ENCODE data around the gene PRR14.
"Not testable (repeated sequence)": the region's sequence is repeated elsewhere in the genome, so short reads cannot be mapped to it uniquely, and the experiment has no call there.

The PRR14 gene

DNA sequence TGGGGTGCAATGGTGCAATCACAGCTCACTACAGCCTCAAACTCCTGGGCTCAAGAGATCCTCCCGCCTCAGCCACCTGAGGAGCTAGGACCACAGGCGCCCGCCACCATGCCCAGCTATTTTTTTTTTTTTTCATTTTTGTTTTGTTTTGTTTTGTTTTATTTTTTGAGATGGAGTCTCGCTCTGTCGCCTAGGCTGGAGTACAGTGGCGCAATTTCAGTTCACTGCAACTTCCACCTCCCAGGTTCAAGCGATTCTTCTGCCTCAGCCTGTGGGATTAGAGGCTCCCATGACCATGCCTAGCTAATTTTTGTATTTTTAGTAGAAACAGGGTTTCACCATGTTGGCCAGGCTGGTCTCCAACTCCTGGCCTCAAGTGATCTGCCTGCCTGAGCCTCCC, 18.3 kb upstream of the PRR14 start:
- DNase-seq (ENCODE audit: low spot score): not testable (repeated sequence)

DNA sequence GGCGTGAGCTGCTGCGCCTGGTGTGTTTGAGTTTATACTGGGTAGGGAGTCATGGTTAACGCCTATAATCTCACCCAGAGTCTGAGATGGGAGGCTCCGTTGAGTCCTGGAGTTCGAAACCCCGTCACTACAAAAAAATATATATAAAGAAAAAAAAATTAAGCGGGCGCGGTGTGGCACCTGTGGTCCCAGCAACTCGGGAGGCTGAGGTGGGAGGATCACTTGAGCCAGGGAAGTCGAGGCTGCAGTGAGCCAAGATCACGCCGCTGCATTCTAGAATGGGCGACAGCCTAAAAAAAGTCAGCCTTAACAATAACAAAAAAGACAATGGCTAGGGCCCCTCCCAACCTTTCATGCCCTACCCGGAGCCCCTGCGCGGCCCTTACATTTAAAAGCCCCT, 17.2 kb upstream of the PRR14 start:
- DNase-seq (ENCODE audit: low spot score): no peak

DNA sequence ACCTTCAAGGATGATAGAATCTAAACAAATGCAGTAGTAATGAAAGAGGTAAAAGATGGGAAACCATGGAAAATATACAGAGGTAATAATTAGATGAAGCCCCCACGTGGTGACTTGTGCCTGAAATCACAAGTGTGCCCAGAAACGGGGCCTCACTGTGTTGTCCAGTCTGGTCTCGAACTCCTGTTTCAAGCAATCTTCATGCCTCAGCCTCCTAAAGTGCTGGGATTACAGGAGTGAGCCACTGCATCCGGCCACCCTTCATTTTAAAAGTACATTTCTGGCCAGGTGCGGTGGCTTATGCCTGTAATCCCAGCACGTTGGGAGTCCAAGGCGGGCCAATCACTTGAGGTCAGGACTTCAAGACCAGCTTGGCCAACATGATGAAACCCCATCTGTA, 14.2 kb upstream of the PRR14 start:
- no peak for DNase-seq (ENCODE audit: low spot score)

DNA sequence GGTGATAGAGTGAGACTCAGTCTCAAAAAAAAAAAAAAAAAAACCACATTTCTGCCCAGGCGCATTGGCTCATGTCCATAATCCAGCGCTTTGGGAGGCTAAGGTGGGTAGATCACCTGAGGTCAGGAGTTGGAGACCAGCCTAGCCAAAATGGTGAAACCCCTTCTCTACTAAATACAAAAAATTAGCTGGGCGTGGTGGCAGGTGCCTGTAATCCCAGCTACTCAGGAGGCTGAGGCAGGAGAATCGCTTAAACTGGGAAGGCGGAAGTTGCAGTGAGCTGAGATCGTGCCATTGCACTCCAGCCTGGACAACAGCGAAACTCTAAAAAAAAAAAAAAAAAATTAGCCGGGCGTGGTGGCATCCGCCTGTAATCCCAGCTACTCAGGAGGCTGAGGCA, 13.6 kb upstream of the PRR14 start:
- DNase-seq (ENCODE audit: low spot score): not testable (repeated sequence)

DNA sequence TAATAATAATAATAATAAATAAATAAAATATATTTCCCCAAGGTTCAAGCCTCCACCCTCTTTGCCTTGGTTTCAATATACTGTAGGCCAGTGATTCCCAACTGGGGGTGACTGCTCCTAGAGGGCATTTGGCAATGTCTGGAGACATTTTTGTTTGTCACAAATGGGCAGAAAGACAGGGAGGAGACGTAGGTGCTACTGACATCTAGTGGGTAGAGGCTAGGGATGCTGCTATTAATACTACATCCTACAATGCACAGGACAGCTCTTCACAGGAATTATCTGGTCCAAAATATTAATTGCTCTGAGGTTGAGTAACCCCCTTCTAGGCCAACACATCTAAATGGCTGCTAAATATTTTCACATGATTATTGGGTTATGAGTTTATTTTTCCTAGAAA, 12.8 kb upstream of the PRR14 start:
- no peak for DNase-seq (ENCODE audit: low spot score)

DNA sequence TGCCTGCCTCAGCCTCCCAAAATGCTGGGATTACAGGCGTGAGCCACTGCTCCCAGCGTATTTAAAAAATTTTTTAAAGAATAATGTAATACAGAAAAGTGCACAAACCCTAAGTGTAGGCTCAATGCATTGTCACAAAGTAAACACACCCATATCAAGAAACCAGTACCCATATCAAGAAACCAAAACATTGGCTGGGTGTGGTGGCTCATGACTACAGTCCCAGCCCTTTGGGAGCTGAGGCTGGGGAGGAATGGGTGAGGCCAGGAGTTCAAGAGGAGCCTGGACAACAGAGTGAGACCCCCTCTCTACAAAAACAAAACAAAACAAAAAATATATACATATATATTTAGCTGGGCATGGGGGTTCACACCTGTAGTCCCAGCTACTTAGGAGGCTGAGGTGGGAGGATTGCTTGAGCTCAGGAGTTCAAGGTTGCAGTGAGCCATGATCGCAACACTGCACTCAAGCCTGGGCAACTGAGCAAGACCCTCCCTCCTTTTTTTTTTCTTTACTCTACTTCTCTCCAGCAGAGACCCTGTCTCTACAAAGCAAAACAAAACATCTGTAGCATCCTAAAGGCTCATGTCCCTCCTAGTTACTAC, 9.3 kb upstream of the PRR14 start:
- no peak for DNase-seq (ENCODE audit: low spot score)

DNA sequence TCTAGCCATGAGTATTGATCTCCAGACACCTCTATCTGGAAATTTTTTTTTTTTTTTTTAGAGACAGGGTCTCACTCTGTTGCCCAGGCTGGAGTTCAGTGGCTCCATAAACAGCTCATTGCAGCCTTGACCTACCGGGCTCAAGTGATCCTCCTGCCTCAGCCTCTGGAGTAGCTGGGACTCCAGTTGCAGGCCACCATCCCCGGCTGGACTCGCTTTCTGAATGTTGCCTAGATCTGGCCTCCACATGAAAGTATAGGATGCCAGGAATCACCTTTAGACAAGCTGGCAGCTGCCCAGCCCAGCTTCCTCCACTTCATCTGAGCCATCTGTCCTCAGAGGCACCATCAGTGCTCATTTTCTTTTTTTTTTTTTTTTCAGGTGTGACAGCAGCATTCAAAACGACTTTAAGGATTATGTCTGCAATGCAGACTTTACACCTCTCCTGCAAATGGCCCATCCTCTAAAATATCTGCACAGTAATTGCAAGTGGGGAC, 6.4 kb upstream of the PRR14 start:
- no peak for DNase-seq (ENCODE audit: low spot score)

DNA sequence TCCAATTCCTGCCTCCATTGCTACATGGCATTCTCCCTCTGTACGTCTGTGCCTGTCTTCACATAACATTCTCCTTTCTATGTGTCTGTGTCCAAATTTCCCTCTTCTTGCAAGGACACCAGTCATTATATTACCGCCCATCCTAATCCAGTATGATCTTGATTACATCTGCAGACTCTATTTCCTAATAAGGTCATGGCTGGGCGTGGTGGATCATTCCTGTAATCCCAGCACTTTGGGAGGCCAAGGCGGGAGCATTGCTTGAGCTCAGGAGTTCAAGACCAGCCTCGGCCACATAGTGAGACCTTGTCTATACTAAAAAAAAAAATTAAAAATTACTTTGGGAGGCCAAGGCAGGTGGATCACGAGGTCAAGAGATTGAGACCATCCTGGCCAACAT, 5.0 kb upstream of the PRR14 start:
- no peak for DNase-seq (ENCODE audit: low spot score)

DNA sequence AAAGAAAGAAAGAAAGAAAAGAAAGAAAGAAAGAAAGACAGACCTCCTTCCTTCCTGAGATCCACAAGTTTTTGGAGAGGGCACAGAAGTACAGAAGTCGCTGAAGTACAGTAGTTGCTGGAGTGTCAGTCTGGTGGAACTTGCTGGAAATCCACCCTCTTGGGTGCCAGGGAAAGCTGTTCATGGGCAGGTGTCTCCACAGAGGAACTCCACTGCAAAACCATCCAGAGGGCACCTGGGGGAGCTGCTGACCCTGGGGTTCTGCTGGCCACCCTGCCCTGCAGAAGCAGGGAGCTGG, 3.5 kb upstream of the PRR14 start:
- no peak for DNase-seq (ENCODE audit: low spot score)

DNA sequence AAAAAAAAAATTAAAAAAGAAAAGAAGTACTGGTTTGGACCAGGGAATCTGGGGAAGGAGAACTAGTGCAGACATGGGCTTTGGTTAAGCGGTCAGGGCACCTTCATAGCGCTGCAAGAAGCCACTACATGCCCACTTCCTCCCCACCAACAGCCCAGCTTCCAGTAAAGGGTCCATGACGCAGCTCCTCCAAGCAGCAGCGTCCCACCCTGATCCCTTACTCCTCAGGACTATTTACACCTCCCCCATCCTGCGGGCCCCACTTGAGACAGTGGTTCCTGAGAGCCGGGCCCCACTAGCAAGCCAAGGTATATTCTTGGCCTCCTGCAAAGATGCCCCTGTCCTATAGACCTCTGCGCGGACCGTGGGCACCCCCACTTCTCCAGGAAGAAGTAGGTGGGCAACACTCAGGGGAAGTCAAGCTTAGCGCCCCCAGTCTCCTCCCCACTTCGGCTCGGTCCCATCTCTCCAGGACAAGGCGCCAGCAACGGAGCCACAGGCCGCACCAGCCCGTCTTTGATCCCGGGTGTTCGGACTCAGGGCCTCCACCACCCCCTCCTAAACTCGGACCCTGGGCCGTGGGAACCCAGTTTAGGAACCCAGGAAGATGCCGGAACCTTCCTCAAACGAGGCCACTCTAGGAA, 913 bp upstream of the PRR14 start:
- no peak for DNase-seq (ENCODE audit: low spot score)

DNA sequence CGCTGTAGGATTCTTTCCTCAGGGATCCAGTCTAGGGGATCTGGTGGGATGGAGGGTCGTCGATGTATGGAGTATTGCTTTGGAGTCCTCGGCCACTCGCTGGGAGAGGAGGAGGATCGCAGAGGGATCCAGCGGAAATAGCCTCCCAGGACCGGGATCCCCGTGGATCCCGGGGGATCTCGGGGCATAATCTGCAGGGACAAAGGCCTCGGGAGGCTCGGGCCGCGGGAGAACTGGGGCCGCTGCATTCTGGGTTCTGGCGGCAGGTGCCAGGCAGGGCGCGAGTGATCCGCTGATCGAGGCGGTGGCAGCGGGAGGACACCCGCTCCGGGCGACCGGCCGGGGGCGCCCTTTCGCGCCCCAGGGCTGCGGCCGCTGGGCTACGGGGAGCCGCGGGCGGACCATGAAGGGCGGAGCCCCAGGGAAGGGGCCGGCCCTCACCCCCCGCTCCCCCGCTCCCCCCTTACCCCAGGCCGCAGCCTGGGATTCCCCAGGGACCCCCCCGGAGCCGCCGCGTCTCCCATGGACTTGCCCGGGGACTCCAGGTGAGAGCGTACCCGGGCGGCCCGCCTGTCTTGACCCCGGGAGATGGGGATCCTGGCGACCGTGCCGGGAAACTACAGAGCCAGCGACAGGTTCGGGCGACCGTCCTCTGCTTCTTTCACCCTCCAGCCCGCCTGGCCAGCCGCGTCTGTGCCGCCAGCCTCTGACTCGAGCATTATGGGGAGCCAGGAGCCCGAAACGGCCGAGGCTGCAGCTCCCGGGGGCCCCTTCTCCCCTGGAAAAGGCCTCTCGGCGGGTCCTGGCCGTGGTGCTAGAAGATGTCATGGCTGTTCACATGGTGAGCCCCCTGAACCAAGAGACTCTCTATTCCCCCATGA, 604 bp downstream of the PRR14 start:
- peak; percentile 76 for DNase-seq (ENCODE audit: low spot score)

DNA sequence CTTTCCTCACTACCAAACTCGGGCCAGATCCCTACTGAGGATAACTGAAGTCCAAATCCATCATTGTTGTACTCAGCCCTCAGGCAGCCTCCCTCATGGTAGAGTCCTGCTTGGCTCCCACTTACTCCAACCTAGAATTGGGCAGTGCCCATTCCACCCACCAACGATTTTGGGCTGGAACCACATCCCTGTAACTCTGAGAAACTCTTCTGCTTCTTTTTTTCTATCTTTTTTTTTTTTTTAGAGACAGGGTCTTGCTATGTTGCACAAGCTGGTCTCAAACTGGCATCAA, 1.2 kb downstream of the PRR14 start:
- no peak for DNase-seq (ENCODE audit: low spot score)

DNA sequence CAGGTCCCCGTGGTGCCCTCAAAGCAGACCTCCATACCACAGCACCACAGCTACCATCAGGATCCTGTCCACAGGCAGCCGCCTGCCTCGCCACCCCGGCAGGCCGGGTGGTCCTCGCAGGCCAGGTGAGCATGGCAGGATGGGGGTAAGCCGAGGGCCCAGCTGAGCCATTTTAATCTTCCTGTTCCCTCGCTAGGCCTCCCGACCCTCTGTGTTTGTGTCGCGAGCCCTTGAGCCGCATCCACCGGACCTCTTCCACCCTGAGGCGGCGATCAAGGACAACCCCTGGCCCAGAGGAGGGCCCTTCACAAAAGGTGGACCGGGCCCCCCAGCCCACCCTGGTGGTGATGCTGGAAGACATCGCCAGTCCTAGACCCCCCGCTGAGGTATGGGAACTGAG, 2.0 kb downstream of the PRR14 start:
- DNase-seq (ENCODE audit: low spot score): no peak

DNA sequence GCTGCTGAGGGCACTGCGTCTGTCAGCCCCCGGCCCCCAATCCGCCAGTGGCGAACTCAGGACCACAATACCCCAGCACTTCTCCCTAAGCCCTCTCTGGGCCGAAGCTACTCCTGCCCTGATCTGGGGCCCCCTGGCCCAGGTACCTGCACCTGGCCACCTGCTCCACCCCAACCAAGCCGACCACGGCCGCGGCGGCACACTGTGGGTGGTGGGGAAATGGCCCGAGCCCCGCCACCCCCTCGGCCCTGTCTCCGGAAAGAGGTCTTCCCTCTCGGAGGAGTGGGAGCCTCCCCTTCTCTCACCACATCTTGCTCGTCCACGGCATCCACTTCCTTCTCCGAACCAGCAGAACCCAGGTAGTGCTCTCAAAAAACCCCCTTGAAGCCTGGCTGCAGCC, 4.1 kb downstream of the PRR14 start:
- no peak for DNase-seq (ENCODE audit: low spot score)

DNA sequence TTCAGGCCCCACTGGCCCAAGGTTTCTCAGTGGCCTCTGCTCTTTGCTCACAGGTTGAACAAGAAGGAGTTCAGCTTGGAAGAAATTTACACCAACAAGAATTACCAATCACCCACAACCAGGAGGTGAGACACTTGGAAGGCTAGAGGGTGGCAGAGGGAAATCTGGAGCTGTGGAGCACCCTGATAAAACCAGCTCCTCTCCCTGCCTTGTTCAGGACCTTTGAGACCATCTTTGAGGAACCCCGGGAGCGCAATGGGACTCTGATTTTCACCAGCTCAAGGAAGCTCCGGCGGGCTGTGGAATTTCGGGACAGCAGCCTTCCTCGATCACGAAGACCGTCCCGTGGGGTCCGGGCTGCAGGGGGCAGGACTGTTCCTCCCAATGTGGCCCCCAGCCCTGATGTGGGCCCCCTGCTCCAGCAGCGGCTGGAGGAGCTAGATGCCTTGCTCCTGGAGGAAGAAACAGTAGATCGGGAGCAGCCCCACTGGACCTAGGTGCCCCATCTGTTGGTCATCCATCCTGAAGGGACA, 5.1 kb downstream of the PRR14 start:
- no peak for DNase-seq (ENCODE audit: low spot score)

DNA sequence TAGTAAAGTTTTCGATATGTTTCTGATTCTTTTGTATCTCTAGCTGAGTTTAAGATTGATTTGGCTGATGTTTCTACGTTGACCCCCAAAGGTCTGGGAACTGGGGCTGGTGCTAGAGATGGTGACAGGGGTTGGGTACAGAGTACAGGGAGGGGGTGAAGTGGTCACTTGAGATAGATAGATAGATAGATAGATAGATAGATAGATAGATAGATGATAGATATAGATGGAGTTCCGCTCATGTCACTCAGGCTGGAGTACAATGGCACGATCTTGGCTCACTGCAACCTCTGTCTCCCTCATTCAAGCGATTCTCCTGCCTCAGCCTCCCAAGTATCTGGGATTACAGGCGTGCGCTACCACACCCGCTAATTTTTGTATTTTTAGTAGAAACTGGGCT, 5.6 kb downstream of the PRR14 start:
- no peak for DNase-seq (ENCODE audit: low spot score)

DNA sequence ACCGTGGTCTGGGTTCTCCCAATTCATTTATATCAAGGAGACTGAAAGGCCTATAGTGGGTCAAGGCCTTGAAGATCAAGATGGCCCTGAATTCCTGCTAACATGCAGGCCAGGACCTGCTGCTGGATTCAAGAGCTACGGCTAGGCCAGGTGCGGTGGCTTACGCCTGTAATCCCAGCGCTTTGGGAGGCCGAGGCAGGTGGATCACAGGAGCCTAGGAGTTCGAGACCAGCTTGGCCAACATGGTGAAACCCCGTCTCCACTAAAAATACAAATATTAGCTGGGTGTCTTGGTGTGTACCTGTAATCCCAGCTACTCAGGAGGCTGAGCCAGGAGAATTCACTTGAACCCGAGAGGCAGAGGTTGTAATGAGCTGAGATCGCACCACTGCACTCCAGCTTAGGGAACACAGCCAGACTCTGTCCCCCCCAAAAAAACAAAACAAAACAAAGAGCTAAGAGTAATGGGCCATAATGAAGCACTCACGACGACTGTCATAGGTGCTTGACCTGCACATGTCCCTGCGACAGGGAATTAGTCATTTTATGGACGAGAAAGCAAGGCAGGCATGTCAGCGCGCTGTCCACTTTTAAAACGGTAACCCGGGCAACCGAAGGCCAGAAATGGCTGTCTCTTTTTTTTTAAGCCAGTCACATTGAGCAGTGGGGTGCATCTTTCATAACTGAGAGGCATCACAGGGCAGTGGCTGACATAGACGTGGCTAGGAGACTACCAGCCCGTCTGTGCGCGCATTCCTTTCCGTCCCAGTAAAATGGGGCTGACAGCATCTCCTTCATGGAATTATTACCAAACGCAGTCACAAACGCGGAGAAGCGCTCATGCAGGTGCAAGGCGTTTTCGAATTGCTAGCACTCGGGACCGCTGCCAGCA, 6.5 kb downstream of the PRR14 start:
- DNase-seq (ENCODE audit: low spot score): no peak

DNA sequence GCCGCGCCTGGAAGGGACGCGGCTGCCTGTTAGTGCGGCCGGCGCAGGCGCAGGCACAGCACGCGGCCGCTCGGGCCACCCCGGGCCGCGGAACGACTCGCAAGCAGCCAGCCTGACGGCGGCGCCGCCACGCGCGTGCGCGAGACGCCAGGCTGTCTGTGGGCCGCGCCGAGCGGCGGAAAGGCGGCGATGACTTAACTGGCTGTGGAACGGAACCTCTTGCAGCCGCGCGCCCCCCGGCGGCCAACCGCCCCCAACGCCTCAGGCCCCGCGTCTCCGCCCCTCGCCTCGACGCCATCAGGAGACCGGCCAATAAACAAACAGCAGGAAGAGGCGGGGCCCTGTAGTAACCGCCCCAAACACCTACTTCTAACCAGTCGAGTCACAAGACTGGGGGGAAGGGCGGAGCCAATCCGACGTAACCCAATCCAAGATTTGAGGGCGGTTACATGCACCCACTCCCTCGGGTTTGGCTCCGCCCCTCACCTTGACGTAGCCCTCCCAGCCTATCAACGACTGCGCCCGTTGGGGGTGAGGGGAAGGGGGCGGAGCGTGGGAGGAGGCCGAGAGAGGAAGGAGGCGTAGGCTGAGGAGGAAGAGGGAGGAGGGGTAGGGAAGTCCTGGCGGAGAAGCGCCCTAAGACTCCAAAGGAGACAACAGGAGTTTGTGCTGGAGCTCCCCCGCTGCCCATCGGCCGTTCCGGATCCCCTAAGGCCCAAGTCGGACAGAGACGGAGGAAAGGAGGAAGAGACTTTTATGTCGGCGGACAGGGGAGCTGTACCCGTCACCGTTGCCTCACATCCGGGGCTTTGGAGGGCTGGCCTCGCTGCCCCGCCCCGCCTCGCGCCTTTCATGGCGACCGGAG, 7.3 kb downstream of the PRR14 start, which contains the start of gene FBRS:
Gene FBRS (plus strand): TSS at position 566 of the 865 bp plus-strand sequence. CDS start 1,088 bp downstream, outside the sequence.
- DNase-seq (ENCODE audit: low spot score): peak; percentile 97

DNA sequence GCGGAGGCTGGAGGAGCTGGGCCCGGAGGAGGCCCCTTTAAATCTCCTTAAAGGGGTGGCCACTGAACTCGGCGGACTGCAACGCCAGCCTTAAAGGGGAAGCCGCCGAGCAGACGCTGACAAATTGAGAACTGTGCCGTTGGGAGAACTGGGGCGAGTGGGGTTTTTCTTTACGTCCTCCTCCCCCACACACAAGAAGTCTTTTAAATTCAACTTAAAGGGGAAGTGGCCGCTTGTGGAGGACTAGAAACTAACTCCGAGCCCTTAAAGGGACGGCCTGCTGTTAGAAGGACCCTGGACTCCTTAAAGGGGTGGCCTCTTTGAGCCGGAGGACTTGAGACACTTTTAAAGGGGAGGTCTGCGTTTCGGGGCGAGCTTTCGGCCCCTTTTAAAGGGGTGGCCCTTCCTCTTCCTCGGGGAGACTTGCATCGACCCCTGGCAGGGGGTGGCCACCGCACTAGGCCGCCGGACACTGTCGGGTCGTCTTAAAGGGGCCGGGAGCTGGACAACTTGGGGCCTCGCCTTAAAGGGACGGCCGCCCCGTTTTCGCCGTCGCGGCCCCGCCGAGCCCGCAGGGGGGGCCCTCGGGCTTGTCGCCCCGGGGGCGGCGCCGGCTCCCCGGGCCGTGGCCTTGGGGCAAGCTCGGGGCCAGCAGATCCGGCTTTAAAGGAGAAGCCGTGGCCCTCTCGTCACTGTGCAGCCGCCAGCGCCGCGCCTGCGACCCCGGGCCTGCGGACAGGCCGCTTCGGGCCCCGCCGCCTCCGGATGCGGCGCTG, 8.2 kb downstream of the PRR14 start:
- DNase-seq (ENCODE audit: low spot score): peak; percentile 71

All from HuH-7 (cell line).